Ishikawa (cell line): ENCODE measurements around the gene RCN1.

ENCODE experiments used
- CEBPB ChIP-seq: IDR thresholded peaks from 2 replicates; pipeline ENCODE4 v1.6.1; 2012
- EP300 ChIP-seq: IDR thresholded peaks from 2 replicates; pipeline ENCODE4 v1.6.1; 2012; ENCODE audit warnings: borderline replicate concordance
- YY1 ChIP-seq: IDR thresholded peaks from 2 replicates; pipeline ENCODE4 v1.6.1; 2012; ENCODE audit warnings: low read depth
- TF ChIP-seq, protein P1 (sequence below): IDR thresholded peaks from 2 replicates; pipeline ENCODE4 v1.6.1; 2012

GRCh38 chr11:32071811-32072210 is 19.1 kb upstream of the RCN1 start:
- TF ChIP-seq YY1 (no peak), CEBPB (no peak), EP300 (no peak)
- TF ChIP-seq, protein P1, sequence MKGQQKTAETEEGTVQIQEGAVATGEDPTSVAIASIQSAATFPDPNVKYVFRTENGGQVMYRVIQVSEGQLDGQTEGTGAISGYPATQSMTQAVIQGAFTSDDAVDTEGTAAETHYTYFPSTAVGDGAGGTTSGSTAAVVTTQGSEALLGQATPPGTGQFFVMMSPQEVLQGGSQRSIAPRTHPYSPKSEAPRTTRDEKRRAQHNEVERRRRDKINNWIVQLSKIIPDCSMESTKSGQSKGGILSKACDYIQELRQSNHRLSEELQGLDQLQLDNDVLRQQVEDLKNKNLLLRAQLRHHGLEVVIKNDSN: no peak
